GM08714 (cell line): ENCODE measurements around the gene RELA.
"Not testable (repeated sequence)": the region's sequence is repeated elsewhere in the genome, so short reads cannot be mapped to it uniquely, and the experiment has no call there.

ENCODE experiments used
- H3K4me3 ChIP-seq: fragments of 200-500 bp; sonication (Bioruptor generic); 2 replicates; pipeline ENCODE4 v1.5.1; 2014; ENCODE audit warnings: mild to moderate bottlenecking, low read length, inconsistent platforms
- ZNF274 ChIP-seq: IDR thresholded peaks from 2 replicates; pipeline ENCODE4 v1.6.1; 2012; ENCODE audit warnings: mild to moderate bottlenecking, low read depth, low read length

RELA gene

DNA sequence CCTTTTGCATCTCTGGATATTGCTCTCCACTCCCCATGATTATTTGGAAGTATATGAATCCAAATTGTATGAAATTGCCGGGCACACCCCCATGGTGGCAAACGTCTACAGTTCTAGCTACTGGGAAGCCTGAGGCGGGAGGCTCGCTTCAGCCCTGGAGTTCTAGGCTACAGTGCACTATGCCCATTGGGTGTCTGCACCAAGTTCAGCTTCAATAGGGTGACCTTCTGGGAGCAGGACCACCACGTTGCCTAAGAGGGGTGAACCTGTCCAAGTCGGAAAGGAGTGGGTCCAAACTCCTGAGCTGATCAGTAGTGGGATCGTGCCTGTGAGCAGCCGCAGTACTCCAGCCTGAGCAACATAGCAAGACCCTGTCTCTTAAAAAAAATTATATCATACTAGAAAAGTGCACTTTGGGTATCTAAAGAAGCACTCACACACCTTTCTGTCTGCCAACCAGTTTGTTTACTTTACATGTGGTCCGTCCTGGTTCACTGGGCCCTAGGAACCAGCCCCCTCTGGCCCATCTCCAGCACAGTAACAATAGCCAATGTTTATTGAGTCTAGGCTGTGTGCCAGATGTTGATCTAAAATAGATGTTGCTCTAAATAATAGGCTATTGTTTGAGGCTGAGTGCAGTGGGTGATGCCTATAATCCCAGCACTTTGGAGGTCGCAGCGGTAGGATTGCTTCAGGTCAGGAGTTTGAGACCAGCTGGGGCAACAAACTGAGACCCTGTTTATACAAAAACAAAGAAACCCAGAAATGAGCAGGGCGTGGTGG, 32.9 kb upstream of the RELA start:
- H3K4me3 ChIP-seq: no peak overlapping the region
- TF ChIP-seq ZNF274: no peak

DNA sequence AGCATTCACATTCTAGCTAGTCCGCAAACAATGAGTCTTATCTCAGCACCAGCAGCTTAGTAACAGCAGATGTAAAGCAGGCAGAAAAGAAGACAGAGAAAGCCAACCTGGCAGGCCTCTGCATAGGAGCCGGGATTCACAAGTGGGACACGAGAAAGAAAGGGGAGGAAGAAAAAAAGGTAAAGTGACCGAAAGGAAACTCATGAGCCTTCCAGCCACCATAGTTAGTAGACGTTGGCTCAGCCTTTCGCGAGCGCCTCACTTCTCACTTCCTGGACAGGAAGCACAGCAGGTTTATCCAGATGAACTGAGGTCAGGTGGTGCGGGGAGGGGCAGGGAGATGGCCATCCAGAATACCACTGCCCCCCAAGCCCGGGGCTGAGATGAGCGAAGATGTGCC, 29.7 kb upstream of the RELA start:
- H3K4me3 ChIP-seq: no peak overlapping the region
- TF ChIP-seq ZNF274: no peak

DNA sequence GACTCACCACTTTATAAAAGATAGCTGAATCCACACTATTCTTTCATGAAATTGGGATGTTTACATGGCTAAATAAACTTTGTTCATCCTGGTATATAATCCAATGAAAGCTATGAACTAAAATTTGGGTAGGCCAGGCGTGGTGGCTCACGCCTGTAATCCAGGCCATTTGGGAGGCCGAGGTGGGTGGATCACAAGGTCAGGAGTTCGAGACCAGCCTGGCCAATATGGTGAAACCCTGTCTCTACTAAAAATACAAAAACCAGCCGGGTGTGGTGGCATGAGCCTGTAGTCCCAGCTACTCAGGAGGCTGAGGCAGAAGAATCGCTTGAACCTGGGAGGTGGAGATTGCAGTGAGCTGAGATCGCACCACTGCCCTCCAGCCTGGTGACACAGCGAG, 29.1 kb upstream of the RELA start:
- not testable (repeated sequence) for H3K4me3 ChIP-seq

DNA sequence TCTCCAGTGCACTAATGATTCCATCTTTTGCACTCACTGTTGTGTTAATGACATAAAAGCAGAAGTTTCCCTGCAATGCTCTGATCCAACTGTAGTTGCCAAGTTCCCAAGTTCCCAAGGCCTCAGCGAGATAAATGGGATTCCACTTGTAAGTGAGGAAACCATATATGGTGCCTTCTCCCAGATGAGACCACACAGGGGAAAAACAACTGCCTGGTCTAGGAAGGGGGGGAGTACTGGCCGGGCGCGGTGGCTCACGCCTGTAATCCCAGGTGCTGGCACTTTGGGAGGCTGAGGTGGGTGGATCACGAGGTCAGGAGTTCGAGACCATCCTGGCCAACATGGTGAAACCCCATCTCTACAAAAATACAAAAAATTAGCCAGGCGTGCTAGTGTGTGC, 23.3 kb upstream of the RELA start:
- no peak overlapping the region for H3K4me3 ChIP-seq
- no peak for TF ChIP-seq ZNF274

DNA sequence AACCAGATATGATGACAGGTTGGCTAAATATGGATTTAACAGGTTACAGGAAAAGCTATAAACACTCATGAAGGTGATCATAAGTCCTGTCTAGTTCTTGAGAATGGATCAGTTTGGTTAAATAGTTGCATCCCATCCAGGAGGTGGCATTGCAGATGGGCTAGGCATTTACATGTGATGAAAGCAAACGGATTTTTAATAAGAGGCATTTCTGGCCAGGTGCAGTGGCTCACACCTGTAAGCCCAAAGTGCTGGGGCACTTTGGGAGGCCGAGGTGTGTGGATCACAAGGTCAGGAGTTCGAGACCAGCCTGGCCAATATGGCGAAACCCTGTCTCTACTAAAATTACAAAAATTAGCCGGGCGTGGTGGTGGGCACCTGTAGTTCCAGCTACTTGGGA, 20.8 kb upstream of the RELA start:
- H3K4me3 ChIP-seq: not testable (repeated sequence)

DNA sequence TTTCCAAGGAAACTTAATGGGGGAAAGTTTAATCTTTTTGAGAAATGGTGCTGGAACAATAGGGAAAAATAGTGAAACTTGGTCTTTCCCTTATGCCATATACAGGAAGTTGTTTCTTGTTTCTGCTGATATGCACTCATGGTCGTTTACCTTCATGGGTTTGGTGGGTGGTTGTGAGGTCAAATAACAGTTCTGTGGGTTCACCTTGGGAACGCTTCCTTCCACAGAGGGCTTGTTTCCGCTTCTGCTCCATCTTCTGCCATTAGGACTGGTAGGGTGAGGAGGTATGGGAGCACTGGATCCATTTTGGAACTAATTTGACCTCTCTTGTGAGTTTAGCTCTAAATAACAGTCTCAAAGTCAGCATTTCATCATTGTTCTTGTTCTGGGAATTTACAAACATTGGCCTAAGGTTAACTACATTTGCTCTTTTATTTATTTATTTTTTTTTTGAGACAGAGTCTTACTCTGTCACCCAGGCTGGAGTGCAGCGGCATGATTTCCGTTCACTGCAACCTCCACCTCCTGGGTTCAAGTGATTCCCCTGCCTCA, 17.6 kb upstream of the RELA start:
- no peak for TF ChIP-seq ZNF274
- H3K4me3 ChIP-seq: no peak overlapping the region

DNA sequence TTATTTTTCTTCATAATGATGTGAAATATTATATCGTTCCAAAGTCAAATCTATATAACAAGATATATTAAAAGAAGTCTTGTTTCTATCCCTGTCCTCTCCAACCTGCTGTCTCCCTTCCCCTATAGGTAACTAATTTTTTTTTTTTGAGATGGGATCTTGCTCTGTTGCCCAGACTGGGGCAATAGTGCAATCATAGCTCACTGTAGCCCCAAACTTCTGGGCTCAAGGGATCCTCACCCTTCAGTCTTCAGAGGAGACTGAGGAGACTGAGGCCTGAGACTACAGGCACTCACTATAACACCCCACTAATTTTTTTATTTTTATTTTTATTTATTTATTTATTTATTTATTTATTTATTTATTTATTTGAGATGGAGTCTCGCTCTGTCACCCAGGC, 10.3 kb upstream of the RELA start:
- no peak overlapping the region for H3K4me3 ChIP-seq

DNA sequence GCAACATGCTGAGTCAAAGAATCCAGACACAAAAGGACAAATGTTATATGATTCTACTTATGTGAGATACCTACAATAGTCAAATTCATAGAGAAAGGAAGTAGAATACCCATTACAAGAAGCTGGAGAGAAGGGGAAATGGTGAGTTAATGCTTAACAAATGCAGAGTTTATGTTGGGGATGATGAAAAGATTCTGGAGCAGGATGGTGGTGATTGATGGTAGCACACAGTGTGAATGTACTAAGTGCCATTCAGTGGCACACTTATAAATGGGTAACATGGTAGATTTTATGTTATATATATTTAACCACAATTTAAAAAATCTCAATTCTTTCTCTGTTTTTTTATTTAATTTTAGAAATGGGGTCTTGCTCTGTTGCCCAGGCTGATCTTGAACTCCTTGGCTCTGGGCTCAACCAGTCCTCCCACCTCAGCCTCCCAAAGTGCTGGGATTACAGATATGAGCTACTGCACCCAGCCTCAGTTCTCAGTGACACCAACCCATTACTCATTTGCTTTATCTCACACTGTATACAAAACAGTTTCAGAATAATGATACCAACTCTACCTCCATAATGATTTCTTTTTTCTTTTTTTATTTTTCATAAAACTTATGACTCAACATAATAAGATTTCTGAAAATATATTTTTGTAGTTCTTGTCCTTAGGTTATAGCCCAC, 9.6 kb upstream of the RELA start:
- no peak for TF ChIP-seq ZNF274
- H3K4me3 ChIP-seq: no peak overlapping the region

More for the DNA sequence above, 10.3 kb upstream of the RELA start:
- TF ChIP-seq ZNF274: no peak

DNA sequence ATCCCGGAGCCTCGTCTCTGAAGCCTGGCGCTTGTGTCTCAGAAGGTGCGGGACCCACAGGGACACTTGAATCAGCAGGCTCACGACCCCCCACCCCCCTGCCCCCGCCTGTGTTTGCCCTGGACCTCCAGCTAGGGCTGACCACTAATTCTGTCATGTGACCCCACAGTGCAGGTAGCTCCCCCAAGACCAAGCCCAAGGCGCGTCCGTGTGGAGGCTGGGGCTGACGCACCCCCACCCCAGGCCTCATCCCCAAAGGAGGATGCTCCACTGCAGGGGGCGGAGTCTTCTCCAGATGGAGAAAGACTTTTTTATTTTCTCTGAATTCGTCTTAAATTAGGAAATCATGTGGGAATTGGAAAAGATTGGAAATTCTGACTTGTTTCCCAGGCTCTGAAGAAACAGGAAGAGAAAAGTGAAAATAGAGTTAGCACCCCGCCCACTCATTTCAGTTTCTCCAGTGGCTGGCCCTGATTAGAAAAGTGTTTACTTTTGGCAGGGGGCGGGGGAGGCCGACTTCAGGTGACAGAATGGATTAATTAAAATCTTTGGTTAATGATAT, 1.0 kb upstream of the RELA start:
- no peak for TF ChIP-seq ZNF274
- peak overlapping the region; percentile 84; the same call in 1 of the 2 replicates for H3K4me3 ChIP-seq

DNA sequence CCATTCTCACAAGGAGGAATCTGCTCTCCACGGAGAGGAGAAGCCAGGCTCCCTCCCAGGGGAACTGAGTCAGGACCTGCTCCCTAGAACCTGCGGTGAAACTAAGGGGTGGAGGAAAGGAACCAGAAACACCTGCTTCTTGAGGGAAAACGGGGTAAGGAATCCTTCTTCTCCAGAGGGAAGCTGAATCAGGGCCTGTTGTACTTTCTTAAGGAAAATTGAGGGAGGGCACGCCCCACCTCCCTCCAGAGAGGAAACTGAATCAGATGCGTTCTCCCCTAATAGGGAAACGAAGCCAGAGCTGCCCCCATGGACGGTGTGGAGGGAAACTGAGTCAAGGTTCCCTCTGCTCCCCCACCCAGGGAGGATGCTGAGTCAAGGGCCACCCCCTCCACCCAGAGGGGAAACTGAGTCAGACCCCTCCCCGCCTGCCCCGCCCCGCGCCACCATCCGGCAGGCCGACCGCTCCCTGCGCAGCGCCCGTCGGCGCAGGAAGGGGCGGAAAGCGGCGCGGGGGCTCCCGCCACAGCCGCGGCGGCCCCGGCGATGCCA, 393 bp downstream of the RELA start:
- peak overlapping the region; percentile 84 for H3K4me3 ChIP-seq
- no peak for TF ChIP-seq ZNF274

DNA sequence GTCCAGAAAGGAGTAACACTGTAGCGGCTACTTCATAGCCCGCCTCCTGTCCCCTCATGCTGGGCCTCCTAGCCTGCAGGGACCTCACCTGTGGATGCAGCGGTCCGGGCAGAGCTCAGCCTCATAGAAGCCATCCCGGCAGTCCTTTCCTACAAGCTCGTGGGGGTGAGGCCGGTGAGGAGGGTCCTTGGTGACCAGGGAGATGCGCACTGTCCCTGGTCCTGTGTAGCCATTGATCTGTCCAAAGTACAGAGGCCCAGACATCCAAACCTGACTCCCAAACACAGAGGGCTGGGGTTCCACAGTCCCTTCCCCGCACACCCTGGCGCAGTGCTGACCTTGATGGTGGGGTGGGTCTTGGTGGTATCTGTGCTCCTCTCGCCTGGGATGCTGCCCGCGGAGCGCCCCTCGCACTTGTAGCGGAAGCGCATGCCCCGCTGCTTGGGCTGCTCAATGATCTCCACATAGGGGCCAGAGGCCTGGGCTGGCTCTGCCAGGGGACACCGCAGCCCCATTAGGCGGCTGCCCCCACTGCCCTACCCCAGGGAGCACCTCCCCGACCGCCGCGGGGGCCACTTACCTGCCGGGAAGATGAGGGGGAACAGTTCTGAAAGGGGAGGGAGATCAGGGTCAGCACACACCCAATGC, 993 bp downstream of the RELA start:
- peak overlapping the region; percentile 84 for H3K4me3 ChIP-seq
- TF ChIP-seq ZNF274: no peak

DNA sequence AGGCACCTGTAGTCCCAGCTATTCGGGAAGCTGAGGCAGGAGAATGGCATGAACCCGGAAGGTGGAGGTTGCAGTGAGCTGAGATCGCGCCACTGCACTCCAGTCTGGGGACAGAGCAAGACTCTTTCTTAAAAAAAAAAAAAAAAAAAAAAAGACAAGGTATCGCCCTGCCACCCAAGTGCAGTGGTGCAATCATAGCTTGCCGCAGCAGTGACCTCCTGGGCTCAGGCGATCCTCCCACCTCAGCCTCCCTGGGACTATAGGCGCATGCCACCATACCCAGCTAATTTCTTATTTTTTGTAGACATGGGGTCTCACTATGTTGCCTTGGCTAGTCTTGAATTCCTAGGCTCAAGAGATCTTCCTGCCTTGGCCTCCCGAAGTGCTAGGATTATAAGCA, 1.8 kb downstream of the RELA start:
- H3K4me3 ChIP-seq: not testable (repeated sequence)

DNA sequence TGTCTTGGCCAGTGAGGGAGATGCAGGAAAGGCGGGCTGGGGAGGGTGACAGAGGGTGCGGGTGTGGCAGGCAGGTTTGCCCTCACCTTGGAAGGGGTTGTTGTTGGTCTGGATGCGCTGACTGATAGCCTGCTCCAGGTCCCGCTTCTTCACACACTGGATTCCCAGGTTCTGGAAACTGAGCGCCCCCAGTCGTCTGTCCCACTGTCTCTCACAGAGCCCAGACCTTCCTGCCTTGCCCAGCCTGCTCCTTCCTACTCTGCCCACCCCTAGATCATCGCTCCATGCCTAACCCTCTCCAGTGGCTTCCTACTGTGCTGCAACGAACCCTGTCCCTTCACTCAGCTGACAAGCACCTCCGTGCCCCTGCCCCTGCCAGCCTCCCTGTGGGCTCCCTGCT, 2.7 kb downstream of the RELA start:
- H3K4me3 ChIP-seq: no peak overlapping the region

More for the DNA sequence above, 2.7 kb downstream of the RELA start:
- no peak for TF ChIP-seq ZNF274
